ENCODE measurements around the gene SFR1. TPM values are rescaled to one million over a fixed set of nuclear protein-coding genes. Genes with fewer than 3 reads are reported as not detected.

Gene SFR1
- total RNA-seq, 6 experiments from 2014 or later = 1.2 to 3.5 (median 1.7) TPM

GRCh38 chr10:104100795-104101194 lies 21.2 kb upstream of the SFR1 start:
- ATAC-seq = peak; percentile 58 to 80 (median 70)
- Histone ChIP-seq H3K36me3 (no peaks in the 10 kb centered on the region), H3K4me1 (peaks cover 0 to 15% (median 0%) of the 10 kb centered on the region in 4 donors), H3K9me3 (no peaks in the 10 kb centered on the region), H3K4me3 (no peak overlapping the region), H3K27ac (no peak overlapping the region), H3K27me3 (no peaks in the 10 kb centered on the region)
- no peak for TF ChIP-seq POLR2A (IDR thresholded peaks at IDR 0.05)
- TF ChIP-seq CTCF (IDR thresholded peaks at IDR 0.05) = no peak
- DNase-seq = no peak
- WGBS (ENCODE audit: insufficient coverage, low coverage, low lambda C conversion rate, missing lambda C conversion rate) = 0% methylated on average over 1 of the region's 1 CpG
- intact Hi-C loops (cut with DNase I) = no loop called here

- intact Hi-C loops (cut with DNase I) = no loop called here
- H3K36me3 ChIP-seq = no peaks in the 10 kb centered on the region
- H3K4me1 ChIP-seq = peaks cover 0 to 13% (median 0%) of the 10 kb centered on the region in 4 donors
- no peak overlapping the region for H3K27ac ChIP-seq
- DNase-seq (no peak), ATAC-seq (no peak)
- no peak for TF ChIP-seq POLR2A (IDR thresholded peaks at IDR 0.05)
- TF ChIP-seq CTCF (IDR thresholded peaks at IDR 0.05) = no peak
- no peaks in the 10 kb centered on the region for H3K9me3 ChIP-seq
- H3K4me3 ChIP-seq = no peak overlapping the region
- H3K27me3 ChIP-seq = no peaks in the 10 kb centered on the region
- WGBS (ENCODE audit: insufficient coverage, low coverage, low lambda C conversion rate, missing lambda C conversion rate) = 53% methylated on average over 1 of the region's 1 CpG
Measured at GRCh38 chr10:104101902-104102301, 20.1 kb upstream of the SFR1 start.

GRCh38 chr10:104103956-104104355 lies 18.0 kb upstream of the SFR1 start:
- 69% methylated on average over 1 of the region's 1 CpG for WGBS (ENCODE audit: insufficient coverage, low coverage, low lambda C conversion rate, missing lambda C conversion rate)
- Histone ChIP-seq H3K27ac (no peak overlapping the region), H3K4me3 (no peak overlapping the region), H3K27me3 (no peaks in the 10 kb centered on the region), H3K9me3 (no peaks in the 10 kb centered on the region), H3K4me1 (peaks cover 0 to 10% (median 0%) of the 10 kb centered on the region in 4 donors), H3K36me3 (no peaks in the 10 kb centered on the region)
- TF ChIP-seq POLR2A (IDR thresholded peaks at IDR 0.05) (no peak), CTCF (IDR thresholded peaks at IDR 0.05) (no peak)
- intact Hi-C loops (cut with DNase I) = no loop called here
- no peak for ATAC-seq
- no peak for DNase-seq

GRCh38 chr10:104104418-104104817 lies 17.6 kb upstream of the SFR1 start:
- Histone ChIP-seq H3K27me3 (no peaks in the 10 kb centered on the region), H3K4me3 (no peak overlapping the region), H3K9me3 (no peaks in the 10 kb centered on the region), H3K27ac (no peak overlapping the region), H3K36me3 (no peaks in the 10 kb centered on the region), H3K4me1 (peaks cover 0 to 10% (median 0%) of the 10 kb centered on the region in 4 donors)
- ATAC-seq (no peak), DNase-seq (no peak)
- WGBS (ENCODE audit: insufficient coverage, low coverage, low lambda C conversion rate, missing lambda C conversion rate) = 0% methylated on average over 1 of the region's 1 CpG
- TF ChIP-seq POLR2A (IDR thresholded peaks at IDR 0.05) = no peak
- TF ChIP-seq CTCF (IDR thresholded peaks at IDR 0.05) = no peak
- intact Hi-C loops (cut with DNase I) = no loop called here

GRCh38 chr10:104104926-104105325 lies 17.0 kb upstream of the SFR1 start:
- H3K9me3 ChIP-seq = no peaks in the 10 kb centered on the region
- TF ChIP-seq POLR2A (IDR thresholded peaks at IDR 0.05) = no peak
- TF ChIP-seq CTCF (IDR thresholded peaks at IDR 0.05) = no peak
- WGBS (ENCODE audit: insufficient coverage, low coverage, low lambda C conversion rate, missing lambda C conversion rate) = 71% methylated on average over 1 of the region's 2 CpGs
- peaks cover 0 to 10% (median 0%) of the 10 kb centered on the region in 4 donors for H3K4me1 ChIP-seq
- H3K36me3 ChIP-seq = no peaks in the 10 kb centered on the region
- DNase-seq (no peak), ATAC-seq (no peak)
- no peaks in the 10 kb centered on the region for H3K27me3 ChIP-seq
- intact Hi-C loops (cut with DNase I) = no loop called here
- H3K4me3 ChIP-seq = no peak overlapping the region
- H3K27ac ChIP-seq = no peak overlapping the region
